HG03378 (cell line): Measurements from ENCODE around the gene STK38.
"Not testable (repeated sequence)": the region's sequence is repeated elsewhere in the genome, so short reads cannot be mapped to it uniquely, and the experiment has no call there.

Source experiments
- ATAC-seq: cut with Tn5 transposase; IDR thresholded peaks from one replicate; pipeline ENCODE4 v1.9.1; 2021; ENCODE audit warnings: mild to moderate bottlenecking, moderate library complexity; ENCODE audit not compliant: unreplicated experiment

STK38 gene

DNA sequence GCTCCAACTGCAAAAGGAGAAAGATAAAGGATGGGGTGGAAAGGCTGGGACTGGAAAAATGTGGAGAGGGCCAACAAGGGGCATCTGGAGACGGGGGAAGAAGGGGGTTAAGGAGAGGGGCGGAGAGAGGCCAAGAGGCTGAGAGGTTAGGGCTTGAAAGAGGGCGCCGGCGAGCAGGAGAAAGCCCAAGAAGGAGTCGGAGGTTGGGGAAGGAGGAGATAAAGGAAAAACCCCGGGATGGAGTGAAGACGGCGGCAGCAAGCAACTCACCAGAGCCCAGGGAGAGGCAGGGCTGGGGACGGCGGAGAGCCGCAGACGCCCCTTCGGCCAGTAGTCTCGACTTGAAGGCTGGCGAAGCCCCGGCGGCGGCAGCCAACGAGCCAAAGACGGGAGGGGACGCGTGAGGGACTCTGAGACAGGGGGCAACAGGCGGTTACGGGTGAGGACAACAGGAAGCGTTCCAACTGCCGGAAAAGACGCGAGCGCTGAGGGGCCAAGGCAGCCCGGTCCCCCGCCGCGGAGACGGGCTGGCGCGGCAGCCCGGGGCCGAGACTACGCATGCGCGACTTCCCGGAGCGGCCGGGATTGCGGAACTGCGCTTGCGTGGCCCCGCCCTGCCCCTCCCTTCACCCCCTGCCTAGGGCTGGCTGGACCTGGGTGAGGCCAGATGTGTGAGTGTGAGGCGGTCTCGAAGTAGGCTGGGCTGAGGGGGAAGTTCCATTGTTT, at the start of gene STK38:
Gene STK38, minus strand, starts transcription at position 560 of the 726 bp plus-strand sequence. CDS start 7,277 bp downstream, outside the sequence.
- peak; percentile 51 for ATAC-seq

DNA sequence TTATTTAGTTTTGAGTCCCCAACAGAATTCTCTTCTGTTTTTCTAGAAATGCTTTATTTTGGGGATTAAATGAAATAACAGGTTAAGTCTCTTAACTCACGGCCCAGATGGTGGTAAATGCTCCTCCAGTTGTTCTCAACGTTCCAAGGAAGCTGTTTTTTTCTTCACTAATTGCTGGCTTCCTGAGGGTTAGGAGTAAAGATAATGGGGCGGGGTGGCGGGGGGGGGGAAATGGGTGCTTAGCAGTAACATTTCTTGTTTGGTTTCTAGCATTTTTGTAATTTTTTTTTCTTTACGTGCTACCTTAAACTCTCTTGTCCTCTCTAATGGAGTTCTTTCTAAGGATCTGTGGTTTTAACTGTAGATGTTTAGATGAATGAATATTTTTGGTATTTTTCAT, 49.1 kb upstream of the STK38 start:
- no peak for ATAC-seq

DNA sequence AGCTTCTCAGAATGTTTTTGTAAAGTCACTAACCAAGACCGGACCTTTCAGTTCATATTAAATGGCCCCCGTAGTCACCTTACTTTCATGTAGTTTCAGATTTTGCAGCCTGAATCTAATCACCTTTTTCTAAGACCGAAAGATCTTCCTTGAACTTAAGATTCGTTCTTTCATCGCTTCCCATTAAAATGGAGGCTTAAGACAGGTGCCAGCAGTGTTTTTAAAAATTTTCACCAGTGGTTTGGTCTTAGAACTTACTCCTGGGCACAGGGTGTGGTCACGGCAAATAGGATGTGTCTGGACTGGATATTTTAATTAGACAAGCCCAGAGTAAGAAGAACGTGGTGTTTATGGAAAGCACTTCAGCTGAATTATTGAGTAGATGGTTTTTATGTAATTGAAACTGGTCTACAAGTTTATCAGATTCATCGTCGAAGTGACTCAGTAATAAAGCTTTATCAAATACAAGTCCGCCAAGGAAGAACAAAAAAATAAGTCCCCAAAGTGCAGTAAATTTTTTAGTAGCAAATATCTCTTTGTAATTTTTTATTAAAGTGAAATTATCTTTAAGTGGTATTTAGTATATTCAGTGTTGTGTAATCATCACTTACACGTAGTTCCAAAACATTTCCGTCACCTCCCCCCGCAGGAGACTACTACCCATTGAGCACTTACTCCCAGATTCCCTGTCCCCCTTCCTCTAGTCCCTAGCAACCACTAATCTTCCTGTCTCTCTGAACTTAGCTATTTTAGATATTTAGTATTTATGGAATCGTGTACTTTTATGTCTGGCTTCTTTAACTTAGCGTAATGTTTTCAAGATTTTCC, 47.8 kb upstream of the STK38 start:
- no peak for ATAC-seq

DNA sequence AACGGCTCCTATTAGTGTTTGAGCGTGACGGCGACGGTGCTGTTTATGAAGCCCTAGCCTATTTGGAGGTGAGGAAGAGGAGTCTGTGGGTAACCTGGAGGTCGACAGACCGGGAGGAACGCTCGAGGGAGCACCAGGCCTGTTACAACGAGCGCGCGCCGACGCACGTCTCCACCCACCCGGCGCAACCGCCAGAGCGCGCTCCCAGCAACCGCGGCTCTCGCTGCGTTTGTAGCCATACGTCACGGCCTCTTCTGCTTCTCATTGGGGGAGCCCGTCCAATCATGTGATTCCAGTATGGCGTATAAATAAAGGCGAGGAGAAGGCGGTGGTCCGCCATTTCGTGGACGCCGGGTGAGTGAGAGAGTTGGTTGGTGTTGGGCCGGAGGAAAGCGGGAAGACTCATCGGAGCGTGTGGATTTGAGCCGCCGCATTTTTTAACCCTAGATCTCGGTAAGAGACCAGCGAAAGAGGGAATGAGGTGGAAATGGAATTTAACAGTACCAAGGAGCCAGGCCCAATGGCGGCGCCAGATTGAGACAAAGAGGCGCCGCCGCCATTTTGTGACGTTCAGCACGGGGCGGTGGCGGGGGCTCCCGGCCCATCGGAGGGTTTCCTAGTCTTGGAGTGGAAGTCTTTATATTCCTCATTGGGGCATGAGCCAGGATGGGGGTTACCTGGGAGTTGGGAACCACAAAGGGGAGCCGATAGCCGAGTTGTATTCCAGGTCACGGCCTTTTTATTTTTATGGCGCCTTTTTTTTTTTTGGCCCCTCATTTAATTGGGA, 46.9 kb upstream of the STK38 start, which contains the start of gene SRSF3:
Gene SRSF3, plus strand, starts transcription at position 334 of the 787 bp plus-strand sequence. CDS start 2,401 bp downstream, outside the sequence.
- peak; percentile 72 for ATAC-seq

DNA sequence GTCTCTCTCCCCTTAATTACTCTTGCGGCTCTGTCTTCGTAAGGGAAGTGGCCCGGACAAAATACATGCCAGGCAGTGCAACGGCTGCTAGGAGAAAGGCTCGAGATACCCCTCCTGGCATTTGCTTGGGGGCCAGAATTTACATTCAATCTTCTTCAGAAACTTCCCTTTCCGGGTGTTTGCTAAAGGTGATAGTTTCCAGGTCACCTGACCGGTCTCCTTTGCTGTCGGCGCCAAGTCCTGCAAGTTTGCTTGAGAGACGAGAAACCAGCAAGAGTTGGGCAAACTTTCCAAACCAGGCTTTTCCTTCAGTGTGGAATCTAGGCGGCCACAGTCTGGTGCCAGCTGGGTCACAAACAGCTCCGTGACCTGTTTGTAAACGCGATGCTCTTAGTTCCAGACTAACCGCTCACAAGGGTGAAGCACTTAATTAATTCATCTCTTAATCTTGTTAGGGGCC, 46.3 kb upstream of the STK38 start:
- peak; percentile 17 for ATAC-seq

DNA sequence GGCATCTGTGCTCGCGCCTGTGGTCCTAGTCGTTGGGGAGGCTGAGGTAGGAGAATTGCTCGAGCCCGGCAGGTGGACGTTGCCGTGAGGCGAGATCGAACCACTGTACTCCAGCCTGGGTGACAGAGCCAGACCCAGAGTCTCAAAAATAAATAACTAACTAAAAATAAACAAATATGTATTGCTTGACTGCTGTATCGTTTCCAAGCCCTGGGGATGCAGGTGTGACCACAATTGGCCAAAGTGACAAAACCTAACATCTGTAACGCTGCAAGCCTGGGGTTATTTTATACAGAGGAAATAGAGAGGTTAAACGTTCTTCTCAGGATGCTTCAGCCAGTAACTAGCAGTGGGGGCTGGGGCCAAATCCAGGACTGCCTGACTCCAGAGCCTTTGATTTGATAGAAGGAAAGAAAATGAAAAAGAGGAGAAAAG, 45.0 kb upstream of the STK38 start:
- ATAC-seq, result no peak

DNA sequence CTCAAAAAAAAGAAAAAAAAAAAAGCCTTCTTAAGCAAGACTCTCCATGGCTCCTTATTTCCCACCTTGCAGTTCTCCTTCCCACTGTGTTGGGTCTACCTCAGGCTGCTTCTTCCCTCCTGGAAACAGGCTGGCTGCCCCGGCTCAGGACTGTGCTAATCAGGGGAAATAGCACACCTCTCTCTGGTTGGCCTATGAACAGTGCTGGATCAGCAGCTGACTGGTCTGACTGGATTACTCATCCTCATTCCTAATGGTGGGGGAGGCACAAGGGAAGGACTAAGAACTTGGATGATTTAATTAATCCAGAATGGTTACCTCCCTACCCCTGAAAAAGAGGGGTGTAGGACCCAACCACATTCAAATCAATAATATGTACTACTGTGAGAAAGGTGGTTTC, 43.0 kb upstream of the STK38 start:
- ATAC-seq, result no peak

DNA sequence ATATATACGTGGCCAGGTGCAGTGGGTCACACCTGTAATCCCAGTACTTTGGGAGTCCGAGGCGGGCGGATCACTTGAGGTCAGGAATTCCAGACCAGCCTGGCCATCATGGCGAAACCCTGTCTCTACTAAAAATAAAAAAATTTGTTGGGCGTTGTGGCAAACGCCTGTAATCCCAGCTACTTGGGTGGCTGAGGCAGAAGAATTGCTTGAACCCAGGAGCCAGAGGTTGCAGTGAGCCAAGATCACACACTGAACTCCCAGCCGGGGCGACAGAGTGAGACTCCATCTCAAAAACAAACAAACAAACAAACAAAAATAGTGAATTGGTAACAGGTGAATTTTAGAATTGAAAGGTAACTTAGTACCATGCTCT, 41.7 kb upstream of the STK38 start:
- ATAC-seq, result not testable (repeated sequence)

DNA sequence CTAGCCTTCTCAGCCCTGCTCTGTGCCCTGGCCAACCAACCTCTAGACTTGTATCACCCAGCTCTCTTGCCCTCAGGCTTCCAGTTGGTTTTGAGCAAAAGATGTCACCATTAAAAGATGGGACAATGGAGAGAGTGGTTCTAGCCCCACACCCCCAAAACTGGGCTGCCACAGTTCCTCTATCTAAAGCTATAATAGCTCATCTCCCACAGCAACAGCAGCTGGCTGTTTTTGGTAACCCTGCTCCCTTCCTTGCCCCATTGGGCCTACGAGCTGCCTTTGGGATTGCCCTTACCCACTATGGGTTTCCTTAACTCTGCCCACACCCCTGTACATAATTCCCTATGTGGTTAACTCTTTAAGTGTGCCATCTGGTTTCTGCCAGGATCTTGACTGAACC, 39.3 kb upstream of the STK38 start:
- ATAC-seq, result no peak

DNA sequence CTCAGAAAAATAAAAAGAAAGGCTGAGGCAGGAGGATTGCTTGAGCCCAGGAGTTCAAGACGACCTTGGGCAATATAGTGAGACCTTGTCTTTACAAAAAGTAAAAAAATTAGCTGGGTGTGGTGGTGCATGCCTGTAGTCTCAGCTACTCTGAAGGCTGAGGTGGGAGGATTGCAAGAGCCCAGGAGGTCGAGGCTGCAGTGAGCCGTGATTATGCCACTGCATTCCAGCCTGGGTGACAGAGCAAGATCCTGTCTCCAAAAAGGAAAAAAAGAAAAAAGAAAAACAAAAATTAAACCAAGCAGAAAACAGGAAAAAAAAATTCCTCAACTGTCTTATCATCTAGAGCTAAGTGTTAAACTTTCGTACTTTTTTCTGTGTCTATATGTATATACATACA, 34.4 kb upstream of the STK38 start:
- ATAC-seq, result no peak

DNA sequence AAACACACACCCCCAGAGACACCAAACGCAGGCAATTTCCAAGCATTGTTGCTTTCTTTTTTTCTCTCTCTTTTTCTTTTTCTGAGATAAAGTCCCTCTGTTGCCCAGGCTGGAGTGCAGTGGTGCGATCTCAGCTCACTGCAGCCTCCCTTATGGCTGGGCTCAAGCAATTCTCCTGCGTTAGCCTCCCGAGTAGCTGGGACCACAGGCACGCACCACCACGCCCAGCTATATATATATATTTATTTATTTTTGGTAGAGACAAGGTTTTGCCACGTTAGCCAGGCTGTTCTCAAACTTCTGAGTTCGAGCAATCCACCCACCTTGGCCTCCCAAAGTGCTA, 32.9 kb upstream of the STK38 start:
- ATAC-seq, result no peak

DNA sequence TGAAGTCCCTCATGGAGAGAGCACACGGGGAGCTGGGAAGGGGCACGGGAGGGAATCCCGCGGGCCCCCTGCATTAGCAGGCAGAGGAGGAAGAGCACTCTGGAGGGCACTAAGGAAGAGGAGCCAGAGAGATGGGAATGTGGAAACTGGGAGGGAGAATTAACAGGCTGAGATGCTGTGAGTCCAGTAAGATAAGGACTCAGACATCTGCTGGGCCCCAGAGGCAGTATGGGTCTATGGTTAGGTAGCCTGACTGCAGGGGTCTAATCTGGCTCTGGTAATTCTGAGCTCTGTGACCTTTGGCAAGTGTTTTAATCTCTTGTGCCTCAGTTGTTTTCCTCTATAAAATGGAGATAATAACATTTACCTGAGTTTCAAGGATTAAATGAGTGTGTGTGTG, 31.2 kb upstream of the STK38 start:
- no peak for ATAC-seq

DNA sequence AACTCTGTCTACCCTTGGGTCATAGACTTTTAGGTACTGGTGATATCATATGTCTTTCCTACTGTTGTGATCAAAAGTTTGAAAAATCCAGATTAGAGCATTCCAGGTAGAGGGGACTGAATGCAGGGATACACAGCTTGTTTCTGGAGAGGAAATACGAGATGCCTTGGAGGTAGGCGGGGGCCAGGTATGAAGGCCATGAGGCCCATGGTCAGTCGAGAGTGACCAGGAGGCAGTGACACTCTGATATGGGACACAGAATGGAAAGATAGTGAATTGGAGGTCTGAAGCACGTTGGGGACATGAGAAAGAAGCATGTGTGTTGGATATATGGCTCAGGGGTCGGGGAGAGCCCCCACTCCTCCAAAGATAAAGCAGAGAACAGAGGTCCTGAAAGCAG, 30.8 kb upstream of the STK38 start:
- ATAC-seq, result no peak

DNA sequence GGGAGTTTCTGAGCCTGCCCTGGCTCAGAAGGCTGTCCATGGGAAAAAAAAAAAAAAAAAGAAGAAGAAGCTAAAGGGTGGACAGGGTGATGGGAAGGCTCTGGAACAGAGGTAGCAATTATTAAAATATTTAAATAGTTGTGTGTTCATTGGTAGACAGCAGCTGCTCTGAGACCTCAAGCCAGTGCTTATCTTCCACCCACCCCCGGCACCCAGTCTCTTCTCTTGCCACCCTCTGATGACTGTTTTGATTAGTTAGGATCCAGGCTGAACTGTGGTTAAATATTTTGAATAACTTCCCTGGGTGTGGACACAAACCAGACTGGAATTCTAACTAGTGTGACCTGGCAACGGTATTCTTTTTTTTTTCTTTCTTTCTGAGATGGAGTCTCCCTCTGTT, 30.0 kb upstream of the STK38 start:
- ATAC-seq, result no peak

DNA sequence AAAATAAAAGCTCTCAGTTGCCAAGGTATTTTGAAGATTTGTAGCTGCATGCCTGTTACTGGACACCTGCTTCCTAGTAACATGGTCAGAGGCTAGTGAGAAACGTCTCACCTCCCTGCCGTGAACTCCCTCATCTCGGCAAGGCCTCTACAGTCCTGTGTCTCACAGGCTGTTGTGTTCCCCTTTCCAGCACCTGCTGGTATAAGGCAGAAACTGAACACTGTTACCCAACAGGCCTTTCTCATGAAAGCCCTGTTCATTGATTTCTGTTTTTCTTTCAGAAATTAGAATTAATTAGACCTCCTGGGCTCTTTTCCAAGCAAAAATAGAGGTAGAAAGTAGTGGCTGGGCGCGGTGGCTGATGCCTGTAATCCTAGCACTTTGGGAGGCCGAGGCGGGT, 29.3 kb upstream of the STK38 start:
- no peak for ATAC-seq

DNA sequence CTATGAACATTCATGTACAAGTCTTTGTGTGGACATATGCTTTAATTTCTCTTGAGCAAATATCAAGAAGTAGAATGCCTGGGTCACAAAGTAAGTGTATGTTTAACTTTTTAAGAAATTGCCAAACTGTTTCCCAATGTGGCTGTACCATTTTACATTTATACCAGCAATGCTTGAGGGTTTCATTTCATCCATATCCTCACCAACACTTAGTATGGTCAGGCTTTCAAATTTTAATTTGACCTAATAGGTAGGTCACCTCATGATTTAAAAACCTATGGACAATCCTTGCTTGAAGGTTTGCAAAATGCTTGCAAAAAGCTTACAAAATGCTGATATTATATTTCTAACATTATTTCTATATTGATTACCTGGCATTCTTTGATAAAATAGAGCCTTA, 27.4 kb upstream of the STK38 start:
- ATAC-seq, result no peak

DNA sequence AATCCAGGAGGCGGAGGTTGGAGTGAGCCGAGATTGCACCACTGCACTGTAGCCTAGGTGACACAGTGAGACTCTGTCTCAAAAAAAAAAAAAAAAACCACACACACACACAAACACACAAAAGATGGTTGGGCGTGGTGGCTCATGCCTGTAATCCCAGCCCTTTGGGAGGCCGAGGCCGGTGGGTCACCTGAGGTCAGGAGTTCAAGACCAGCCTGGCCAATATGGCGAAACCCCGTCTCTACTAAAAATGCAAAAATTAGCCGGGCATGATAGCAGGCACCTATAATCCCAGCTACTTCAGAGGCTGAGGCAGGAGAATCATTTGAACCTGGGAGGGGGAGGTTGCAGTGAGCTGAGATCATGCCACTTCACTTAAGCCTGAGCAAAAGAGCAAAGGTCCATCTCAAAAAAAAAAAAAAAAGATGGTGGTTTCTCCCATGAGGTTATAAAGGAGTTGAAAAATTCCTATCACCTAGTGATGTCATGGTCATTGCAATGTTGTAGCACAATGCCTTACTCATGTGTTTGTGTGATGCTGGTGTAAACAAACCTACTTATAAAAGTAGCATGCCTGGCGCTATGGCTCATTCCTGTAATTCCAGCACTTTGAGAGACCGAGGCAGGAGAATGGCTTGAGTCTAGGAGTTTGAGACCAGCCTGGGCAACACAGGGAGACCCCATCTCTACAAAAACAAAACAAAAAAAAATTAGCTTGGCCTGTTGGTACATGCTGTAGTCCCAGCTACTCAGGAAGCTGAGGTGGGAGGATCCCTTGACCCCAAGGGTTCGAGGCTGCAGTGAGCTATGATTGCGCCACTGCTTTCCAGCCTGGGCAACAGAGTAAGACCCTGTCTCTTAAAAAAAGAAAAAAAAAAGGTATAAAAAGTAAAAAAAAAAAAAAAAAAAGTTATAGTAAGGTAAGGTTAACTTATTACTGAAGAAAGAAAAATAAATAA, 25.4 kb upstream of the STK38 start:
- not testable (repeated sequence) for ATAC-seq

DNA sequence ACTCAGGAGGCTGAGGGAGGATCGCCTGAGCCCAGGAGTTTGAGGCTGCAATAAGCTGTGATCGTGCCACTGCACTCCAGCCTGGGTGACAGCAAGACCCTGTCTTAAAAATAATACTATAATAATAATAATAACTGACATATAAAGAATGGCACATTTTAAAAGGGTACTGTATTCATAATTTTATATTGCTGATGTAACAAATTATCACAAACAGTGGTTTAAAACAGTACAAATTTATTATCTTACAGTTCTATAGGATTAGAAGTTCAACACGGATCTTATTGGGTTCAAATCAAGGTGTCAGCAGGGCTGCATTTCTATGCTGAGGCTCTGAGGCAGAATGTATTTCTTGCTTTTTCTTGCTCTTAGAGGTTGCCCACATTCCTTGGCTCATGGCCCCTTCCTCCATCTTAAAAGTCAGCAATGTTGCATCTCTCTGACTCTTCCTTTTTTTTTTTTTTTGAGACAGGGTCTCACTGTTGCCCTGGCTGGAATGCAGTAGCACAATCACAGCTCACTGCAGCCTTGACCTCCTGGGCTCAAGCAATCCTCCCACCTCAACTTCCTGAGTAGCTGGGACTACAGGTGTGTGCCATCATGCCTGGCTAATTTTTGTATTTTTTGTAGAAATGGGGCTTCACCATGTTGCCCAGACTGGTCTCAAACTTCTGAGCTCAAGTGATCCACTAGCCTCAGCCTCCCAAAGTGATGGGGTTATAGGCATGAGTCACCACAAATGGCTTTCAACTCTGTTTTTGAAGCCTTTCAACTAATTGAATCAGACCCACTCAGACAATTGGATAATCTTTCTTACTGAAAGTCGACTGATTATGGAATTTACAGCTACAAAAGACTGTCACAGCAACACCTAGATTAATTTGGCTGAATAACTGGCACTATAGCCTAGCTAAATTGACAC, 24.1 kb upstream of the STK38 start:
- no peak for ATAC-seq

DNA sequence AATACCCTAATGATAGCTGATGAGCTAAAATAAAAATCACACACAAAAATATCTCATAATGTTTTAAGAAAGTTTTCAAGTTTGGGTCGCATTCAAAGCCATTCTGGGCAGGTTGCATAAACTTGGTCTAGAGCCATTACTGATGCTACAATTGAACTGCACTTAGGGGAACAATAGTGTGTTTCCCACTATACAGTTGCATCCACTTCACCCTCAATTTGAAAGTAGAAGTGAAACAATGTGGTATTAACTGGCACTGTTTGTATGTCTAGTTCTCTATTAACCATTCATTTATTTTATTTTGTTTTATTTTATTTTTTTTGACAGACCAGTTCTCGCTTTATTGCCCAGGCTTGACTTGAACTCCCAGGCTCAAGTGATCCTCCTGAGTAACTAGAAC, 23.0 kb upstream of the STK38 start:
- ATAC-seq, result no peak
